Globus pallidus (tissue), 1 donor: Measurements from ENCODE around the gene NSG2.
"Not testable (repeated sequence)": the region's sequence is repeated elsewhere in the genome, so short reads cannot be mapped to it uniquely, and the experiment has no call there.

Source experiments
- DNase-seq: peaks from one replicate; pipeline ENCODE4 v3.0.0-alpha.2; 2015; ENCODE audit warnings: low spot score

The NSG2 gene

DNA sequence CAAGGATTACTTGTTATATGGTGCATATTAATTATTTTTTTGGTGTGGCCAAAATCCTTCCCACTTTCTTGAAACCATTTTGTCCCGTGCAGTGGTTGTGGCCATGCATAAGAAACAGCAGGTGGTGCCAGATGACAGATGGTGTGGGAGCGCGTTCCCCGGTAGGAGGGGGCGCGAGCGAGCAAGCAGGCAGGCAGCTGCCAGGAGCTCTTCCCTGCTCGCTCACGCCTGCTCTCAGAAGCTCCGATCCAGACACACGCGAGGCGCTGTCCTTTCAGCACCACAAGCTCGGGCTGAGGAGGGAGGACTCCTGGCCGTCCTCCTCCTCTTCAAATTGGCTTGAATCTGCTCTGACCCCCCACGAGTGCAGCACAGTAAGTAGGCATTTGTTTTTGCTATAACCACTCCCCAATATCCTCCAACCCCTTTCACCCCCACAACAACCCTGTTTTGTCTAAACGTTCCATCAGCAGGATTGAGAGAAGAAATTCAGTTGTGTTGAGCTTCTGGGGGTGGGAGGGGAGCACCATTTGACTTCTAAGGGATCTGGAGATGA lies at the start of gene NSG2:
NSG2 (plus strand) TSS at position 237 of the 556 bp plus-strand sequence. CDS start 1,050 bp downstream, outside the sequence.
- DNase-seq: peak; percentile 92

DNA sequence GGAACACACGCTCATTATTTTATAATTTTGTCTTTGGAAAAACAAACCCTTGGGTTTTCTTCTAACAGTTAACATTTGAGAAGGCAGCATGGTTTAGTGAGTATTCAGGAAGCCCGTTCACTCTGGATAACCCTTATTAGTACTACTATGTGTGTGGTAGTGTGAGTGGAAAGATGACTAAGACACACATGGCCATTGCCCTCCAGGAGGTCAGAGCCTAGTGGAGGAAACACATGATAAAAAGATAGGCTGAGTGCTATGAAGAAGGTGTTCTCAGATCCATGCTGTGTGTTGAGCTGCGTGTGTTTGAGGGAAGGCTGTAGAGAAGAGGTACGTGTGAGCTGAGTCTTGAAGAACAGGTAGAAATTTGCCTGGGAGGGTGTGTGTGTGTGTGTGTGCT lies 48.2 kb upstream of the NSG2 start:
- DNase-seq: no peak

DNA sequence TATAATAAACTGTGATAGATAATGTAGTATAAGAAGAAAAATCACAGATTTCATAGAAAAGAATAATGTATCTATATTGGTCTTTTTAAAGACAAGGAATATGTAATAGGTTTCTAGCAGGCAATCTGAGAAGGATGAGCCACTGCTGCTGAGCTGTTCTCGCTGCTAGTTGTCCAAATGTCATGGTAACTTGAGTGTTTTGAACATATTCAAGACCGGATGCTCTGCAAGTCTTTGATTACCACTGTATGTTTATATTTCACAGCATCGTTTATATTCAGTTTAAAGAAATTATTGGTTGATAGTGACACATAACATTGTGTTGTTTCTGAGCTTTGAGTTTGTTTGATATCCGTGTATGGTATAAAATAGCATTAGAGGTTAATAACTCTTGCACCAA lies 47.0 kb upstream of the NSG2 start:
- DNase-seq: no peak

DNA sequence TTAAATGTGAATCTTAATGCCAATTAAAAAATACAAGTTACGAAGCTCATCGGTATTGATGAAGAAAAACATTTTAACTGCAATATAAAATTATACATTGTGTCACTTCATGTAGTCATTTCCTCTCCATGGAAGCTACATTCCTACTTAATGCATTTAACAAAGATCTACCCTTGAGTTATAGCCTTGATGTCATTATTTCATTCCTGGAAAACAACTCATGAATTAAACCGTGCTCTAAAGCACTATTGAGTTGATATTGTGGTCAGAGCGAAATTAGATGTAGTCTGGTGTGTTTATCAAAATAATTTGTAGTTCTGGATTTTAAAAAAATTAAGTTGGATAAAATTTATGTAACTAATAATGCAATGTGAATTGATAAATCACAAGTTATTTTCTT lies 45.4 kb upstream of the NSG2 start:
- no peak for DNase-seq

DNA sequence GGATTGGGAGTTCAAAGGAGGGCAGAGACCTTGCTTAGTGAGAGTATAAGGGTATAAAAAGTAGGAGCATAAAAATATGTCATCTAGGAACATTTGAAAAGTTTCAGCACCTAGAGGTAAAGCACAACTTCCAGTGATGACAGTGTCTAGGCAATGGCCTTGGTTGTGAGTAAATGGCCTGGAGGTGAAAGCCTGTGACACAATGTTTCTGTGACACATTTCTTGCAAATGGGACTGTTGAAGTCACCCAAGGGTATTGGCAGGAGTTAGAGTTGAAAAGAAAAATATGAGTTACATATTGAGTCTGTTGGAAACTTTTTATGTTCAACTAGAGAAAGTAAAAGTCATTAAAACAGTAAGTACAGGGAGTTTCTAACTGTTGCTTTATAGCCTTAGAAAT lies 41.7 kb upstream of the NSG2 start:
- no peak for DNase-seq

DNA sequence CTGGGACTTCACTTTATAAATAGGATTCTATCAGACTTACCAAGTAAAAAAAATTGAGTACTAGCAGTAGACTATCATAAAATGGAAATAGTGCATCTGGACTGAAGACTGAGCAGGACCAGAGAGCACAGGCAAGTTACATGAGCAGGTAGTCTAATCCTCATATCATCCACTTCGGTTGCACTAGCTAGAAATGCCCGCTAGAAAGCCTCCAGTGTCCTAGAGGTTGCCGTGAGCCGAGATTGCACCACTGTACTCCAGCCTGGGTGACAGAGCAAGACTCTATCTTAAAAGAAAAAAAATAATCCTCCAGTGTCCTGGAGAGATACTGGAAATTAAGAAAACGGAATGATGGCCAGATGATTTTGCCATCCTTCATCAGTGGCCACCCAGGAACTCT lies 36.6 kb upstream of the NSG2 start:
- no peak for DNase-seq

DNA sequence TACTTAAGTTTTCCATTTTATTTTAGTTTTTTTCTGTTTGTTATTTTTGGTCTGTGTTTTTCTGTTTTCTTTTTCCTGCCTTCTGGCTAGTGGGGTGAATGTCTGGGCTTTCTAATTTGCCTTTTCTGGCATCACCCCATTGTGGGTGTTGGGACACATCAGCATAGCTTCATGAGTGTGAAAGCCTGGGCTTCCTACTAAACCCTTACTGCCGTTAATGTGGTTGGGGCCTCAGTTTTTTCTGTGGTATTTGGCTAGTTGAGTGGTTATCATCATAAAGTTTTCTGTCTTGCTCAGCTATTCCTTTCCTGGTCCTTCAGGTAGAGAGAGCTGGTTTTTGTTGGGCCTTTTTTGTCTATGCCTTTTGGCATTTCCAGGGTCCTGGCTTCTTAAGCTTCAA lies 35.1 kb upstream of the NSG2 start:
- DNase-seq: no peak

DNA sequence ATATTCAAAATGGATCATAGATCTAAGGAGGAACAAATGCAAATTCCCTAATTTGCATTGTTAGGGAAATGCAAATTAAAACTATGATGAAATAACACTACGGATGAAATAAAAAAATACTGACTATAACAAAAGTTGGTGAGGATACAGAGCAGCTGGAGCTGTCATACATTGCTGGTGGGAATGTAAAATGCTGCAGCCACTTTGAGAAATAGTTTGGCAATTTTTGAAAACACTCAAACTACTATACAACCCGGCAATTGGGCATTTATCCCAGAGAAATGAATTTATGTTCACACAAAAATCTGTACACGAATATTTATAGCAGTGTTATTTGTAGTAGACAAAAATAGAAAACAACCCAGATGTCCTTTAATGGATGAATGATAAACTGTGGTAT lies 34.1 kb upstream of the NSG2 start:
- no peak for DNase-seq

DNA sequence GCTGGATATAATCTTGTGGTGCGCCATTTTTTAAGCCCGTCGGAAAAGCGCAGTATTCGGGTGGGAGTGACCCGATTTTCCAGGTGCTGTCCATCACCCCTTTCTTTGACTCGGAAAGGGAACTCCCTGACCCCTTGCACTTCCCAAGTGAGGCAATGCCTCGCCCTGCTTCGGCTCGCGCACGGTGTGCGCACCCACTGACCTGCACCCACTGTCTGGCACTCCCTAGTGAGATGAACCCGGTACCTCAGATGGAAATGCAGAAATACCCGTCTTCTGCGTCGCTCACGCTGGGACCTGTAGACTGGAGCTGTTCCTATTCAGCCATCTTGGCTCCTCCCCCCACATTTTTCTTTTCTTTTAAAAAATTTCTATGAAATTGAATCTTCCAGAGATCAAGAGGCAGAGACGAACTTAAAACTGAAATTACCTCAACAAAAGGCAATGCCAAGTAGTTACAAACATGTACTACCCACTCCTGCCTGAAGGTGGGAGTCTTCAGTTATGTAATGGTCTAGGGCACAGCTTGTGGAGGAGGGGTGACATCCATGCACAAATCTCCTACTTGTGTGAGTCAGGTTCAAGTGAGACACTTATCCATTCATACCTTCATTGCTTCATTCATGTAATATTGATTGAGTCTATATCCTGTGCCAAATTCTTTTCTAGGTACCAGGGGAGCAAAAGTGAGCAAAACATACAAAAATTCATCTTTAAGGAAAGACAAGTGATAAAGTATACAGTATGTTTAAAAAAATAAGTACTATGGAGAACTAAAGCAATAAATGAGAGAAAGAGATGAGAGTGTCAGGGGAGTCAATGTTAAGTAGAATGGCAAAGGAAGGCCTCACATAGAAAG lies 25.2 kb upstream of the NSG2 start:
- DNase-seq: not testable (repeated sequence)

DNA sequence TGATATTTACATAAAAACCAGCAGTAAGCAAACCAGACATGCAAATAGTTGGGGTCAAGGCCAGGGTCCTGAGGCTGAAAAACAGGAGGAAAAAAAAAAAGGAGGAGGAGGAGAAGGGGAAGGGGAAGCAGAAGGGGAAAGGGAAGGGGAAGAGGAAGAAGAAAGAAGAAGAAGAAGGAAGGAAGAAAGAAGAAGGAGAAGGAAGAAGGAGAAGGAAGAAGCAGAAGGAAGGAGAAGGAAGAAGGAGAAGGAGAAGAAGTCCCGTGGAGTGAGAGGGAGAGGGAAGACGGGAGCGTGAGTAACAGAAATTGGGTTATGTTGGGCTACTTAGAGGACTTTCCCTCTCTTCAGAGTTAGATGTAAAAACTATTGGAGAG lies 24.6 kb upstream of the NSG2 start:
- DNase-seq: no peak

DNA sequence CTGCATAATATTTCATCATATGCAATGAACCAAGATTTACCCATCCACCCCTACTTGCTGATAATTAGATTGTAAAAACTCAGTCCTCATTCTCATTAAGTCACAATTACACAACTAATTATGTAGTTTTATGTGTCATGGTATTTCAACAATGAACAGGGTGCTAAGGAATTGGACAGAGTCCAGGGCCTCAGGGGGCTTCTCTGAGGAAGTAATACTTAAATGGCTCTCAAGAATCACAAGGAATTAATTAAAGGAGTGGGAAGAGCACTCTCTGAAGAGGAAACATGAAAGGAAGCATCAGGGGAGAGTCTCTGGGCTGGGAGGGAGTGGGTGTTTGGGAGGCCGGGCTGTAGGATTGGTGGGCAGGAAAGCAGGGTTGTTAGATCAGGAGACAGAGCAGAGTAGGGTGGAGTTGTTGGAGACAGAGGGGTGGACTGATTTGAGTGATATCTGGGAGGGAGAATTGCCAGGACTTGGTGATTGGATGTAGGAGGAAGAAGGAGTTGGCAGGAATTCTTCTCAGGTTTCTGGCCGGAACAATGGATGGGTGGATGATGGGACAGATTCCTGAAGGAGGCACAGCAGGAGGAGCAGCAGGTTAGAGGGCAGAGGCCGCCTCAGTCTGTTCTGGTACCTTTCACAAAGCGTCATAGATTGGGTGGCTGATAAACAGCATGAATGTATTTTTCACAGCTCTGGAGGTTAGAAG lies 23.0 kb upstream of the NSG2 start:
- DNase-seq: no peak

DNA sequence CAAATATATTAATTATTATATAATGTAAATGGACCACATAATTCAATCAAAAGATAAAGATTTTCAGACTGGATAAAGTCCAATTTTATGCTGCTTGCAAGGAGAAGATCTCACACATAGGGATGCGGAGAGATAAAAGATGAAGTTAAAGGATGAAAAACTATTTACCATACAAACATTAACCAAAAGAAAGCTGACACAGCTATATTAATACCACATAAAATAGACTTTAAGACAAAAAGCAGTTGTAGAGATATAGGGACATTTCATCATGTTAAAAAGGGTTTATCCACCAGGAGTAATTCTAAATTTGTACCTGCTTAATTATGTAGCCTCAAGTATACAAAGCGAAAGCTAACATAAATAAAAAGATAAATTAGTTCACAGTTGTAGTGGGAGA lies 15.2 kb upstream of the NSG2 start:
- no peak for DNase-seq

DNA sequence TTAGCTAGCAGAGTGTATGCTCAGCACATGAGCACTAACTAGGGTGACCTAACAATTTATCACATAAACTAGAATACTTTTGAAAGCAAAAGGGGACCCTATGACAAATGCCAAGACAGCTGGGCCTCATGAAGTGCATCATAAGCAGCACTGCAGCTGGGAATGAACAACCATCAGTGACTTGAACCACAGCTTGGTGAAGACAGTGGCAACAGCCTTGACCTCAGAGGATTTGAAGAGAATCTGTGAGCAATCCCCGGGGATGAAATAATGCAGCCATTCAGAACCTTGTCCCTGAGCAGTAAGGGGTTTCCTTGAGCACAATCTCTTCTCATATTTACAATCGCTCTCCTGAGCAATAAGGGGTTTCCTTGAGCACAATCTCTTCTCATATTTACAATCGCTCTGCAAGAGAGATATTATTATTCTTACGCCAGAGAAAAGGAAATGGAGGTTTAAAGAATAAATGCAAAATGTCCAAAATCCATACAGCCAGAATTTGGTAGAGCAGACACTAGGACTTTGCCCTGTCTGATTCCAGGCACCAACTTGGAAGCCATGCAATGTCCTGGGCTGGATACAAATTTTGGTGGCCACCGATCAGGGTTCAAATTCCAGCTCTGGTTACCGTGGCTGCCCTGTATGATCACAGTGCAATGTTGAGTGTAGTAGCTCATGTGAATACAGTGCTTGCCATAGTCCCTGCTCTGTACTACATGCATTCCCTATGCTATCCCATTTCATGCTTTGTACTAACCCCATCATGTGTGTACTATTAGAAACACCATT lies 846 bp upstream of the NSG2 start:
- no peak for DNase-seq

DNA sequence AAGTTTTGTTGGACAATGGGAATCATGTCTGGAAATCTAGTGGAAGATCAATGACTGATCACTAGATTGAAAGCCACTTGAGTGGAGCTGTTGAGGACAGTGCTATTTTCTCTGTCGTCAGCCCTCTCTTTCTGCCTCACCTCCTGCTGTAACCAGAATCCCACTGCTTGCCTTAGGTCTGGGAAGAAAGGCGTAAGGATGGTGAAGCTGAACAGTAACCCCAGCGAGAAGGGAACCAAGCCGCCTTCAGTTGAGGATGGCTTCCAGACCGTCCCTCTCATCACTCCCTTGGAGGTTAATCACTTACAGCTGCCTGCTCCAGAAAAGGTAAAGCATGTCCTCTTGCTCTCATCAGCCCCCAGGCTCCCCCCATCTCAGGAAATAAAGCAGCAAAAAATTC lies 1.1 kb downstream of the NSG2 start:
- no peak for DNase-seq

DNA sequence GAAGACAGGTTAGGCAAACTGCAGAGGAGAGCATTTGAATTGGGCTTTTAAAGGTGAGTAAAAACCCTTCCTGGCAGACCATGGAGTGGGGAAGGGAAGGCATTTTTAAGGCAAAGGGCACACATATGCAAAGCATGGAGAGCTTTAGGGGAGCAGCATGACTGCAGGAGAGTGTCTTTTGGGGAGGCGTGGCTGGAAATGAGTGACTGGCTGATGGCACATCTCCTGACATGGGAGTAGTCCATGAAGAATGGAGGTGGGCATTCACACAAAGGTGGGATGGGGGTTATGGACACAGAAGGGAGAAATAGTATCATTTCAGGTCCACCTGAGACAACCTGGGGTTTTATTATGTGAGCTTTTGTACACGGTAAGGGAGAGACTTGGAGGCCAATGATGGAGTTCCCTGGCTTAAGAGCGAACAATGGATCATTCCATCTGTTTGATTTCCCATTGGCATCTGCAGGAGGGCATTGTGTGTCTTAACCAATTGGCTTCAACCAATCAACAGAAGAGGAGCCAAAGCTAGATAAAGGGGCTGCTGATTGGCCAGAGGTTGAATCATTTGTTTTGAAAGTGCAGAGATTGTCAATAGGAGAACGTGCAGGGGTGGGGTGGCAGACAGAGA lies 2.1 kb downstream of the NSG2 start:
- no peak for DNase-seq

DNA sequence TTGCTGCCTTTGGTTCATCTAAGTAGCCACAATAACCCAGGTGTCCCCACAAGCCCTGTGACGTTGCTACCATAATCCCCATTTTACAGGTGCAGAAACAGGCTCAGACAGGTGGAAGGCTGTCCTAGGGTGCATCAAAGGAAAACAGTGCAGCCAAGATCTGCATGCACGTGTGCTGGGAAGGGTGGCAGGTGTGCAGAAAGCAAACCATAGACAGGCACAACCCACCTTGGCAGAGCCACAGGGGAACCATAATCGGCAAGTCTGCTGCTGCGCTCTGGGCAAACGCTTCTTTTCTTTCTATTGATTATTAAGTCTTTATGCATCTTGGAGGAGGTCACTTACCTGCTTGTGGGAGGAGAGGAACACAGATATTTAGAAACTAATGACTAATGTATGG lies 7.1 kb downstream of the NSG2 start:
- DNase-seq: no peak

DNA sequence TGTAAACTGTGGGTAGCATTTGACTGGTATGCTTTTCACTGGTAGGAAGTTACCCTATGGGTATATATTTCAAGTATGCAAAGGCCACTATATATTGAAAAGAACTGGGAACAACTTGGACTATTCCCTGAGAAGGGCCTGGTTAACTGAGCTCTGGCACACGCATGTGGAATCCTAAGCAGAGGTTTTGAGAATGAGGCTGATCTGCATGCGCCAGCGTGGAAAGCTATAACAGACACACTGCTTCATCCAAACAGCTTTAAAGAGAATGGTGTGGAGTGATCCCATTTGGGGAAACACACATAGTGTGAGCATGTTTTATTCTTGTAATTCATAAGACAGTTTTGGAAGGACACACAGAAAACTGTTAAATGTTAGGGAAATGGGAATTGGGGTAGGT lies 8.4 kb downstream of the NSG2 start:
- no peak for DNase-seq

DNA sequence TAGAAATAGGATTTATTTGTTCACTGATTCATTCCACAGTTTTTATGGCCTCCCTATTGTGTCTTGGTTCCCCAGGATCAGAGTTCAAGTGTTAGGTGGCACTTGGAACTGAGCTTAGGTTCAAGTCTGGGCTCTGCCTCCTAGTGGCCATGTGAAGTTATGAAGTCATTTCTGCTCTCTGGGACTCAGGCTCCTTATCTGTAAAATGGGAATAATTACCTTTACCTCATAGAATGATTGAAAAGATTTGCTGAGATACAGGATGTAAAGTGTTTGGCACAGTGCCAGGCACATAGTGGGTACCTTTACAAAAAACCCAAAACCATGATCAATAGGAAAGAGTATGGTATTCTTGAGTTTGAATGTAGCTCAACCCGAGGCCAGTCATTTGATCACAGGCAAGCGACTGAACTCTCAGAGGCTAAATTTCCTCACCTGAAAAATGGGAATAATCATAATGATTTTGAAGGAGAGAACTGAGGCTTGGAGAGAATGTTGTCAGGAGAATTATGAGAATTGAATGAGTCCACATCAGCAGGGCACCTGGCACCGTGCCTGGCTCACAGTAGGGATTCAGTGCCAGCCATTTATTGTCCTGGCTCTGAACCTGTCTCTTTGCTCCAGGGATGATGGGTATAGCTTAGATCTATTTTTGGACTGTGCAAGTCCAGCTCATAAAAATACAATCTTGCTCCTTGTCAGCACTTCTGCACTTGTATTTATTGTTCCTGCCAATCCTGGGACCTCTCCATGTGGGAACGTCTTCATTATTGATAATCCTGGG lies 10.8 kb downstream of the NSG2 start:
- DNase-seq: no peak

DNA sequence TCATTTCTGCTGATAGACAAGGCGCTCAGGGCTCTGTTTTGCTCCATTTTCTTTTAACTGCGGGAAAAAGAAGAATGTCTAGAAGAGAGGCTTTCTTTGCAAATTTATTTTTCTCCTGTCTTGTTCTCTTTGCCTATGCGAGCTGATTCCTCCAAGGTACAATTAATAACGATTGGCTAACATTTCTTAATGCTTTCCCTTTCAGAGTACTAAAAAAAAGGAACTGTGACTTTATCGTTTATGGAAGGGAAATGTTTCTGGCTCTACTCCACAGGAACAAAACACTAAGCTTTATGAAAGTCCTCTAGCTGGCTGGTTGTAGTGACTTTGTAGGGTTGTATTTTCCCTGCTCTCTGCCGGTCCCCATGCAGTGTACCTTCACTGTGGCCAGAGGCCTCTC lies 11.7 kb downstream of the NSG2 start:
- DNase-seq: no peak

DNA sequence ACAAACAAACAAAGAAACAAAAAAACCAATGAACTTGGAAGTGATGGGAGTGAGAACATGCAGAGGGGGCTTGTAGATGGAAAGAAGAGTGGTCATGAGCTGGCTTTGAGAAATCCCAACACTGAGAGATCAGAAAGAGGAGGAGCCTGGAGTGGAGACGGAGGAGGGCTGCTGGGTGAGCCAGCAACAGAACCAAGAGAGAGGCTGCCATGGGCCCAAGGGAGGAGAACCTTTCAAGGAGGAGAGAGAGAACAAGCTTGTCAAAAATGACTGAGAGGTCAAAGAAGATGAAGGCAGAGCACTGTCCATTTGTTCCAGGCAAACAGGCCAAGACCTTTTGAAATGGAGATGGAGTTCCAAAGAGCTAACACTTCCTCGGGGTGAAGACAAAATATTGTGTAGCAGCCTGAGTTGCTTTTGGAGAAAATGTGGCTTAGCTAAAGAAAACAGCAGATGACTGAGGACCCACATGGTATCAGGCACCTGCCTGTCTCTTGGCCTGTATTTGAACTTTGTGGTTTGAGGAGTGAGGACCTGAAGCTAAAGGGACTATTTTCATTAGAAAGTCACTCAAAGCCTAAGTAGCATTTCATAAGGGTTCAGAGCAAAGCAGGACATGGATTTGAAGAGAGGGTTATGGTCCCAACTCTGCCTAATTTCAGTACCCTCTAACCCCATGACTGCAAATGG lies 13.1 kb downstream of the NSG2 start:
- DNase-seq: no peak

DNA sequence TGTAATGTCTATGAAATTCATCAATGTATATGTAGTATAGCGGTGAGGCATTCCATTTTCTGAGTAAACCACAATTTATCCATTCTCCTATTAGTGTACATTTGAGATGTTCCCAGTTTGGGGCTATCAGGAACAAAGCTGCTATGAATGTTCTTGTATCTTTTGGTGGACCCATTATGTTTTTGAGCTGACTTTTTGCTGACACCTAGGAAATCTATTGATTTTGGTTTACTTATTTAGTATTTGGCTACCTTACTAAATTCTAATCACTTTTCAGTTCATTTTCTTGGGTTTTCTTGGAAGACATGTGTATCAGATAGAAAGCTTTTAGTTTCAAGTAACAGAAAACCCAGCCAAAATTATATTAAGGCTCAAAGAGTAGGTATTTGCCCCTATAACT lies 13.7 kb downstream of the NSG2 start:
- no peak for DNase-seq
